GM12878 (cell line): ENCODE measurements around the gene UBXN11. TPM values are rescaled to one million over a fixed set of nuclear protein-coding genes. Genes with fewer than 3 reads are reported as not detected.

Experiments
- ATAC-seq: fragments of 200-7000 bp; cut with Tn5 transposase; 3 replicates; pipeline ENCODE4 v1.9.1; 2020; ENCODE audit warnings: mild to moderate bottlenecking, moderate library complexity
- BruUV-seq: library from RNA; stranded (reverse); fragments of 400-500 nt; replicated peaks from 2 replicates; lab custom pipeline; 2021; lab: Mats Ljungman, UMichigan
- CTCF ChIA-PET: fragments of 300-600 bp; sonication (Branson Sonifier 250); formaldehyde crosslinking; extraction: SDS; loops from one replicate; lab custom pipeline; 2021; ENCODE audit warnings: inconsistent platforms; lab: Yijun Ruan, JAX
- POLR2A ChIA-PET: fragments of 350-600 bp; formaldehyde crosslinking; extraction: SDS; loops from one replicate; lab custom pipeline; 2021; ENCODE audit warnings: inconsistent platforms; lab: Charles Lee
- RAD21 ChIA-PET: fragments of 300-600 bp; sonication (Branson Sonifier 250); formaldehyde crosslinking; loops from one replicate; lab custom pipeline; 2023; ENCODE audit warnings: antibody characterized with exemption; ENCODE audit not compliant: unreplicated experiment; lab: Charles Lee
- SMC1A ChIA-PET: fragments of 300-600 bp; sonication (Branson Sonifier 250); formaldehyde crosslinking; loops from one replicate; lab custom pipeline; 2023; ENCODE audit not compliant: unreplicated experiment, uncharacterized antibody; lab: Charles Lee
- DNase-seq: peaks from one replicate; pipeline ENCODE4 v3.0.0-alpha.2; 2011; ENCODE audit warnings: low read depth, low spot score
- FAIRE-seq: peaks from 3 replicates; lab custom pipeline; 2011; peaks lifted over from hg19 to GRCh38; lab: Jason Lieb, UNC
- H2AFZ ChIP-seq: 2 replicates; pipeline ENCODE4 v1.6.0; 2011; ENCODE audit warnings: low read depth, low read length, control low read depth; ENCODE audit not compliant: control insufficient read depth
- H3K27ac ChIP-seq: 2 replicates; pipeline ENCODE4 v1.5.1; 2011; ENCODE audit warnings: control low read depth; ENCODE audit not compliant: control insufficient read depth, insufficient read depth
- H3K27me3 ChIP-seq, 2 experiments: replicated peaks in 1 of 2; 2 replicates each; pipeline versions ENCODE4 v1.6.0 to v1.6.1; 2011; ENCODE audit warnings: low read length in 1 of 2; ENCODE audit not compliant: control insufficient read depth in 2 of 2, insufficient read depth in 2 of 2
- H3K36me3 ChIP-seq, 2 experiments: 2 replicates each; pipeline ENCODE4 v1.5.1; 2011; ENCODE audit warnings: low read length in 1 of 2; ENCODE audit not compliant: control insufficient read depth in 2 of 2, insufficient read depth in 2 of 2
- H3K4me1 ChIP-seq: 2 replicates; pipeline ENCODE4 v1.6.1; 2011; ENCODE audit warnings: mild to moderate bottlenecking, low read length, moderate library complexity, mixed read lengths; ENCODE audit not compliant: control insufficient read depth, insufficient read depth
- H3K4me2 ChIP-seq: 2 replicates; pipeline ENCODE4 v1.6.0; 2011; ENCODE audit warnings: control low read depth; ENCODE audit not compliant: control insufficient read depth, insufficient read depth
- H3K4me3 ChIP-seq: fragments of 200-600 bp; sonication (generic); 2 replicates; pipeline ENCODE4 v1.5.1; 2016
- H3K79me2 ChIP-seq: 2 replicates; pipeline ENCODE4 v1.6.0; 2011; ENCODE audit warnings: low read length; ENCODE audit not compliant: control insufficient read depth, insufficient read depth
- H3K9ac ChIP-seq: 2 replicates; pipeline ENCODE4 v1.8.0; 2011; ENCODE audit warnings: low read length, control low read depth, mixed read lengths; ENCODE audit not compliant: control insufficient read depth, insufficient read depth
- H3K9me3 ChIP-seq: replicated peaks from 3 replicates; pipeline ENCODE4 v1.5.1; 2011; ENCODE audit warnings: mild to moderate bottlenecking, low read length; ENCODE audit not compliant: control insufficient read depth, insufficient read depth
- H4K20me1 ChIP-seq: 2 replicates; pipeline ENCODE4 v1.6.0; 2011; ENCODE audit not compliant: control insufficient read depth, insufficient read depth
- CBFB ChIP-seq: IDR thresholded peaks from 2 replicates; pipeline ENCODE4 v1.6.1; 2016; ENCODE audit warnings: antibody characterized with exemption, low read depth
- EED ChIP-seq: sonication (generic); IDR thresholded peaks from 2 replicates; pipeline ENCODE4 v1.6.1; 2016; ENCODE audit warnings: antibody characterized with exemption, low read depth
- EGR1 ChIP-seq, 2 experiments: IDR thresholded peaks; 1 replicate in 1 of 2; 2 replicates in 1 of 2; pipeline ENCODE4 v1.6.1; 2011 to 2012; ENCODE audit warnings: low read depth in 2 of 2, low read length in 2 of 2, borderline replicate concordance in 1 of 2, mild to moderate bottlenecking in 1 of 2, moderate library complexity in 1 of 2
- ELK1 ChIP-seq: IDR thresholded peaks from 2 replicates; pipeline ENCODE4 v1.6.1; 2012; ENCODE audit warnings: low read depth, low read length, improper control_type of control experiment
- ESRRA ChIP-seq: IDR thresholded peaks from 2 replicates; pipeline ENCODE4 v1.6.1; 2012; ENCODE audit warnings: mild to moderate bottlenecking, low read length, improper control_type of control experiment
- GABPA ChIP-seq: IDR thresholded peaks from 2 replicates; pipeline ENCODE4 v1.6.1; 2014; ENCODE audit warnings: antibody characterized with exemption, low read depth, mild to moderate bottlenecking, inconsistent platforms
- IKZF1 ChIP-seq: fragments of 450-650 bp; conservative IDR thresholded peaks from 2 replicates; pipeline ENCODE4 v1.6.1; 2017; ENCODE audit warnings: antibody characterized with exemption, mild to moderate bottlenecking
- MEF2B ChIP-seq: fragments of 450-650 bp; IDR thresholded peaks from 2 replicates; pipeline ENCODE4 v1.6.1; 2018; ENCODE audit warnings: mild to moderate bottlenecking, moderate library complexity; ENCODE audit not compliant: partially characterized antibody, poor library complexity, severe bottlenecking
- PRDM15 ChIP-seq: fragments of 450-650 bp; formaldehyde crosslinking; IDR thresholded peaks from 2 replicates; pipeline ENCODE4 v1.4.0; 2020; ENCODE audit warnings: mild to moderate bottlenecking, moderate library complexity
- REST ChIP-seq: IDR thresholded peaks from 2 replicates; pipeline ENCODE4 v1.6.1; 2012; ENCODE audit warnings: mild to moderate bottlenecking, low read depth, low read length
- SMC3 ChIP-seq: IDR thresholded peaks from 2 replicates; pipeline ENCODE4 v1.6.1; 2011; ENCODE audit warnings: low read length, improper control_type of control experiment, borderline replicate concordance
- TCF3 ChIP-seq: IDR thresholded peaks from 2 replicates; pipeline ENCODE4 v1.6.1; 2012; ENCODE audit warnings: low read depth, mild to moderate bottlenecking, low read length, borderline replicate concordance; ENCODE audit not compliant: insufficient read depth
- USF2 ChIP-seq: IDR thresholded peaks from 2 replicates; pipeline ENCODE4 v1.6.1; 2011; ENCODE audit warnings: low read depth, low read length, improper control_type of control experiment, borderline replicate concordance
- WGBS: methylation state at CpG from one replicate; pipeline ENCODE4 v1.1.6; 2016; ENCODE audit warnings: low lambda C conversion rate; ENCODE audit not compliant: insufficient replicate concordance, insufficient coverage; ENCODE audit errors: missing lambda C conversion rate; 5-methylcytosine and 5-hydroxymethylcytosine counted together
- in situ Hi-C: fragments of 300-500 bp; cut with MboI; formaldehyde crosslinking; loops from 9 replicates; pipeline ENCODE4 v1.14.3; 2018; ENCODE audit warnings: mixed read lengths
- intact Hi-C: fragments of 100-400 bp; cut with micrococcal nuclease; formaldehyde crosslinking; loops from one replicate; pipeline ENCODE4 v1.14.2; 2022; ENCODE audit not compliant: unreplicated experiment
- polyA plus RNA-seq, 11 experiments: library from polyadenylated mRNA; depleted of rRNA in 4 of 11; unstranded in 6 of 11; stranded (reverse) in 5 of 11; fragments of >200 nt; fragmentation: Nextera tagmentation in 4 of 11; fragmentation: Illumina TruSeq in 1 of 11; extraction: Ambion mirVana in 4 of 11; extraction: Trizol in 1 of 11; gene quantifications; 1 replicate in 1 of 11; 2 replicates in 10 of 11; pipeline versions ENCODE4 v1.2.1 to v1.2.3, GENCODE V29; 2011 to 2016; ENCODE audit warnings: inconsistent platforms in 2 of 11, missing spikeins in 2 of 11, low read depth in 1 of 11
- total RNA-seq, 4 experiments: library from RNA; depleted of rRNA in 3 of 4; stranded (reverse); fragments of >200 nt in 3 of 4; fragmentation: Illumina TruSeq in 1 of 4; extraction: Trizol in 1 of 4; gene quantifications; 2 replicates each; pipeline versions ENCODE4 v1.2.1 to v1.2.3, GENCODE V29; 2013 to 2021

Gene UBXN11
- total and polyA plus RNA-seq, 10 of the 15 experiments (the other 5 are each of a cell fraction or from before 2014, with no cell fraction given) = 0.32 to 34.4 (median 9.6) TPM

GRCh38 chr1:26336477-26337205, 30.2 kb upstream of the UBXN11 start:
- CTCF ChIA-PET = interaction anchor here (1.4 kb wide), 1 partner anchor 52 kb away, joined by 6 read pairs; no protein-coding TSS in a partner anchor
- no peak for TF ChIP-seq SMC3
- TF ChIP-seq GABPA = no peak
- TF ChIP-seq ESRRA = no peak
- no peak for TF ChIP-seq CBFB
- no peak for TF ChIP-seq PRDM15 (CRISPR knock-in tag)
- no peak for TF ChIP-seq REST
- no peak for TF ChIP-seq USF2
- 0 out of 2 replicates have a peak, but pooled peaks have one; percentile 23 for TF ChIP-seq IKZF1
- TF ChIP-seq ELK1 = no peak
- TF ChIP-seq TCF3 = no peak
- no peak for TF ChIP-seq EGR1 (IDR thresholded peaks at IDR 0.05; ENCODE audit: borderline replicate concordance in 1 of 2, low read depth in 2 of 2, low read length in 2 of 2)
- TF ChIP-seq MEF2B = peak; percentile 49
- no peak for TF ChIP-seq EED

More at GRCh38 chr1:26336477-26337205, 30.2 kb upstream of the UBXN11 start:
- H3K27me3 ChIP-seq = peaks cover 0 to 6% of the 10 kb centered on the region in 2 experiments; a peak in 1 of 4 replicates
- FAIRE-seq (no peak), DNase-seq (no peak), ATAC-seq (peak; percentile 95)
- peak overlapping the region; percentile 96 for H3K4me2 ChIP-seq
- no peaks in the 10 kb centered on the region for H3K9me3 ChIP-seq
- H3K79me2 ChIP-seq = no peaks in the 10 kb centered on the region
- ChIA-PET RAD21 (interaction anchor here (1.4 kb wide), 1 partner anchor 51 kb away, joined by 3 read pairs; no protein-coding TSS in a partner anchor), POLR2A (no interaction called here), SMC1A (no interaction called here)
- BruUV-seq = no TSS peak
- H3K36me3 ChIP-seq = no peaks in the 10 kb centered on the region
- intact Hi-C loops (no loop called here), in situ Hi-C loops (no loop called here)
- peak overlapping the region; percentile 68; the same call in 1 of the 2 replicates for H3K4me3 ChIP-seq
- 13% methylated on average over 42 of the region's 52 CpGs for WGBS
- no peak overlapping the region for H3K27ac ChIP-seq
- H3K4me1 ChIP-seq = peaks cover 6% of the 10 kb centered on the region; the same call in 1 of the 2 replicates
- no peak overlapping the region for H3K9ac ChIP-seq
- H4K20me1 ChIP-seq = no peaks in the 10 kb centered on the region
- peak overlapping the region; percentile 81 for H2AFZ ChIP-seq
